HG02642 (cell line): ENCODE measurements around the gene GNB4.

Experiments
- ATAC-seq: cut with Tn5 transposase; IDR thresholded peaks from one replicate; pipeline ENCODE4 v1.9.1; 2021; ENCODE audit warnings: mild to moderate bottlenecking; ENCODE audit not compliant: unreplicated experiment, poor library complexity

The GNB4 gene

GRCh38 chr3:179375091-179375999, 75.9 kb downstream of the GNB4 start:
- no peak for ATAC-seq

GRCh38 chr3:179373938-179374337, 77.3 kb downstream of the GNB4 start:
- no peak for ATAC-seq

GRCh38 chr3:179369621-179370020, 81.6 kb downstream of the GNB4 start:
- no peak for ATAC-seq

GRCh38 chr3:179363332-179363731, 87.9 kb downstream of the GNB4 start:
- no peak for ATAC-seq

GRCh38 chr3:179355996-179356395, 95.3 kb downstream of the GNB4 start:
- no peak for ATAC-seq

GRCh38 chr3:179348325-179349013, 102.8 kb downstream of the GNB4 start:
- ATAC-seq, result peak; percentile 66

GRCh38 chr3:179347345-179348194, 103.7 kb downstream of the GNB4 start, which contains the start of gene MFN1:
Gene MFN1, plus strand, starts transcription at chr3:179347709. Its CDS starts 1,143 bp downstream, at chr3:179348852.
- peak; percentile 95 for ATAC-seq
